Endothelial cell of umbilical vein (primary cell): ENCODE measurements around the gene HSCB. TPM values are rescaled to one million over a fixed set of nuclear protein-coding genes. Genes with fewer than 3 reads are reported as not detected.

Experiments used
- BruUV-seq: library from RNA; stranded (reverse); fragments of 400-500 nt; replicated peaks from 2 replicates; lab custom pipeline; 2021; lab: Mats Ljungman, UMichigan
- CTCF ChIA-PET: fragments of 300-600, 350-600 bp; sonication (Branson Sonifier 250); formaldehyde crosslinking; loops from one replicate; lab custom pipeline; 2021; ENCODE audit warnings: antibody characterized with exemption, inconsistent platforms; lab: Charles Lee
- POLR2A ChIA-PET: fragments of 300-600, 350-600 bp; sonication (Branson Sonifier 250); formaldehyde crosslinking; loops from one replicate; lab custom pipeline; 2021; ENCODE audit warnings: antibody characterized with exemption, inconsistent platforms; lab: Charles Lee
- DNase-seq: peaks from one replicate; pipeline ENCODE4 v3.0.0-alpha.2; 2011; ENCODE audit warnings: low read depth, low spot score
- FAIRE-seq: peaks from 2 replicates; lab custom pipeline; 2011; peaks lifted over from hg19 to GRCh38; lab: Jason Lieb, UNC
- H2AFZ ChIP-seq: 2 replicates; pipeline ENCODE4 v1.6.0; 2012; ENCODE audit warnings: low read depth, low read length, control low read depth, inconsistent platforms
- H3K27ac ChIP-seq: 2 replicates; pipeline ENCODE4 v1.5.1; 2011; ENCODE audit warnings: low read depth, mild to moderate bottlenecking, control low read depth, low read length, moderate library complexity; ENCODE audit not compliant: insufficient read depth
- H3K27me3 ChIP-seq, 2 experiments: 2 replicates each; pipeline versions ENCODE4 v1.6.0 to v1.6.1; 2011; ENCODE audit warnings: low read length in 2 of 2, mixed read lengths in 1 of 2; ENCODE audit not compliant: control insufficient read depth in 2 of 2, insufficient read depth in 2 of 2
- H3K36me3 ChIP-seq, 2 experiments: 2 replicates in 1 of 2; 3 replicates in 1 of 2; pipeline ENCODE4 v1.5.1; 2011; ENCODE audit warnings: low read length in 2 of 2, mild to moderate bottlenecking in 1 of 2, moderate library complexity in 1 of 2; ENCODE audit not compliant: control insufficient read depth in 2 of 2, insufficient read depth in 2 of 2; ENCODE audit errors: extremely low read depth in 1 of 2
- H3K4me1 ChIP-seq: 3 replicates; pipeline ENCODE4 v1.5.1; 2011; ENCODE audit warnings: mild to moderate bottlenecking, low read length; ENCODE audit not compliant: control insufficient read depth, insufficient read depth; ENCODE audit errors: extremely low read depth
- H3K4me2 ChIP-seq: 2 replicates; pipeline ENCODE4 v1.6.1; 2011; ENCODE audit warnings: low read length, control low read depth, mixed read lengths; ENCODE audit not compliant: insufficient read depth
- H3K4me3 ChIP-seq, 3 experiments: fragments of 200-600 bp in 1 of 3; sonication (generic), shearing (Covaris generic) in 1 of 3; replicated peaks in 1 of 3; 2 replicates each; pipeline ENCODE4 v1.5.1; 2011 to 2016; ENCODE audit warnings: control low read depth in 3 of 3, low read length in 3 of 3, mild to moderate bottlenecking in 2 of 3, inconsistent platforms in 1 of 3, low read depth in 1 of 3, moderate library complexity in 1 of 3; ENCODE audit not compliant: insufficient read depth in 1 of 3
- H3K79me2 ChIP-seq: 2 replicates; pipeline ENCODE4 v1.6.0; 2012; ENCODE audit warnings: low read length, inconsistent platforms; ENCODE audit not compliant: control insufficient read depth, insufficient read depth
- H3K9ac ChIP-seq: replicated peaks from 2 replicates; pipeline ENCODE3; 2011; ENCODE audit warnings: low read length, control low read depth; ENCODE audit not compliant: insufficient read depth; ENCODE audit errors: extremely low read depth
- H3K9me1 ChIP-seq: replicated peaks from 3 replicates; pipeline ENCODE4 v1.6.0; 2011; ENCODE audit warnings: mild to moderate bottlenecking, low read length; ENCODE audit not compliant: control insufficient read depth, insufficient read depth; ENCODE audit errors: extremely low read depth
- H3K9me3 ChIP-seq: replicated peaks from 2 replicates; pipeline ENCODE4 v1.5.1; 2012; ENCODE audit warnings: low read length, inconsistent platforms; ENCODE audit not compliant: control insufficient read depth, insufficient read depth
- H4K20me1 ChIP-seq: replicated peaks from 2 replicates; pipeline ENCODE3; 2011; ENCODE audit warnings: mild to moderate bottlenecking, low read length; ENCODE audit not compliant: control insufficient read depth, insufficient read depth; ENCODE audit errors: extremely low read depth
- EZH2 ChIP-seq: IDR thresholded peaks from 2 replicates; pipeline ENCODE4 v1.6.1; 2012; ENCODE audit warnings: borderline replicate concordance, low read depth, mild to moderate bottlenecking, moderate library complexity, low read length, inconsistent platforms; ENCODE audit not compliant: severe bottlenecking
- FOS ChIP-seq: IDR thresholded peaks from 2 replicates; pipeline ENCODE4 v1.6.1; 2011; ENCODE audit warnings: mild to moderate bottlenecking, low read length, moderate library complexity, borderline replicate concordance; ENCODE audit not compliant: insufficient read depth
- GATA2 ChIP-seq: IDR thresholded peaks from 2 replicates; pipeline ENCODE4 v1.7.0; 2011; ENCODE audit warnings: low read depth, mild to moderate bottlenecking, moderate library complexity, mixed read lengths, low read length; ENCODE audit not compliant: insufficient read length, insufficient read depth
- MAX ChIP-seq: IDR thresholded peaks from 2 replicates; pipeline ENCODE4 v1.6.1; 2011; ENCODE audit not compliant: insufficient read depth, insufficient read length
- POLR2A ChIP-seq: IDR thresholded peaks from 2 replicates; pipeline ENCODE4 v1.6.1; 2012; ENCODE audit warnings: low read depth, mild to moderate bottlenecking, control low read depth, low read length
- POLR2AphosphoS5 ChIP-seq: IDR thresholded peaks from 2 replicates; pipeline ENCODE4 v1.6.1; 2012; ENCODE audit warnings: low read depth, mild to moderate bottlenecking, control low read depth, low read length, moderate library complexity; ENCODE audit not compliant: insufficient read depth
- dilution Hi-C: fragments of 300-500 bp; cut with MboI; formaldehyde crosslinking; loops from one replicate; pipeline ENCODE4 v1.15.0; 2019; ENCODE audit warnings: low sequenced_read_pairs; ENCODE audit not compliant: extremely low pct_ligation_motif_present
- intact Hi-C: fragments of 100-400 bp; cut with micrococcal nuclease; formaldehyde crosslinking; loops from one replicate; pipeline ENCODE4 v1.10.0; 2022
- polyA plus RNA-seq, 4 experiments: library from polyadenylated mRNA; depleted of rRNA in 3 of 4; stranded (reverse) in 3 of 4; unstranded in 1 of 4; fragments of >200 nt; gene quantifications; 2 replicates each; pipeline versions ENCODE4 v1.2.1 to v1.2.3, GENCODE V29; 2011 to 2012; ENCODE audit warnings: missing spikeins in 1 of 4
- total RNA-seq: library from RNA; stranded (reverse); gene quantifications from 2 replicates; pipeline ENCODE4 v1.2.3, GENCODE V29; 2021
- TF ChIP-seq, protein P1 (sequence below), 2 donors: IDR thresholded peaks; 1 replicate in 1 of 2; 2 replicates in 1 of 2; pipeline ENCODE4 v1.5.1; 2011; ENCODE audit warnings: low read length in 2 of 2, mild to moderate bottlenecking in 2 of 2, moderate library complexity in 2 of 2, control low read depth in 1 of 2, inconsistent platforms in 1 of 2, low read depth in 1 of 2; ENCODE audit not compliant: insufficient read depth in 1 of 2; ENCODE audit errors: extremely low read depth in 1 of 2

Gene HSCB
- total and polyA plus RNA-seq, 2 donors (not counting 3 experiments of a cell fraction or from before 2014, with no cell fraction given) = 18.4 to 20.3 TPM

DNA sequence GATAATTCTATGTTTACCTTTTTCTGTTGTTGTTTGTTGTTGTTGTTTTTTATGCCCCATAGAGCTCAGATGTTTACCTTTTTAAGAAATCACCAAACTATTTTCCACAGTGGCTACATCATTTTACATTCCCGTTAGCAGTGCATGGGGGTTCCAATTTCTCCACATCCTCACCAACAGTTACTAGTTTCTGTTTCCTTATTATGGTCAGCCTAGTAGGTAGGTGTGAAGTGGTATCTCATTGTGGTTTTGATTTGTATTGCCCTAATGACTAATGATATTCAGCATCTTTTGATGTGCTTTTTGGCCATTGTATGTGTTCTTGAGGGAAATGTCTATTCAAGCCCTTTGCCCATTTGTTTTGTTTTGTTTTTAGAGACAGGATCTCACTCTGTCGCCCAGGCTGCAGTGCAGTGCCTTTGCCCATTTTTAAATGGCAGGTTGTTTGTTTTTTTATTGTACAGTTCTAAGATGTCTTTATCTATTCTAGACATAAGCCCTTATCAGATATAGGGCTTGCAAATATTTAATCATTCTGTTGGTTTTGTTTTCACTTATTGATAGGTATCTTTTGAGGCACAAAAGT, 27.7 kb upstream of the HSCB start:
- ChIA-PET CTCF (no interaction called here), POLR2A (no interaction called here)
- Histone ChIP-seq H3K4me1 (peaks cover 35% of the 10 kb centered on the region), H3K79me2 (no peaks in the 10 kb centered on the region), H4K20me1 (no peaks in the 10 kb centered on the region), H3K27me3 (no peaks in the 10 kb centered on the region), H3K36me3 (no peaks in the 10 kb centered on the region), H2AFZ (no peak overlapping the region), H3K9ac (no peak overlapping the region), H3K4me2 (no peak overlapping the region), H3K4me3 (no peak overlapping the region), H3K27ac (no peak overlapping the region), H3K9me1 (no peaks in the 10 kb centered on the region), H3K9me3 (no peaks in the 10 kb centered on the region)
- DNase-seq (peak; percentile 38), FAIRE-seq (no peak)
- intact Hi-C loops = no loop called here
- no peak for TF ChIP-seq EZH2
- TF ChIP-seq, protein P1, sequence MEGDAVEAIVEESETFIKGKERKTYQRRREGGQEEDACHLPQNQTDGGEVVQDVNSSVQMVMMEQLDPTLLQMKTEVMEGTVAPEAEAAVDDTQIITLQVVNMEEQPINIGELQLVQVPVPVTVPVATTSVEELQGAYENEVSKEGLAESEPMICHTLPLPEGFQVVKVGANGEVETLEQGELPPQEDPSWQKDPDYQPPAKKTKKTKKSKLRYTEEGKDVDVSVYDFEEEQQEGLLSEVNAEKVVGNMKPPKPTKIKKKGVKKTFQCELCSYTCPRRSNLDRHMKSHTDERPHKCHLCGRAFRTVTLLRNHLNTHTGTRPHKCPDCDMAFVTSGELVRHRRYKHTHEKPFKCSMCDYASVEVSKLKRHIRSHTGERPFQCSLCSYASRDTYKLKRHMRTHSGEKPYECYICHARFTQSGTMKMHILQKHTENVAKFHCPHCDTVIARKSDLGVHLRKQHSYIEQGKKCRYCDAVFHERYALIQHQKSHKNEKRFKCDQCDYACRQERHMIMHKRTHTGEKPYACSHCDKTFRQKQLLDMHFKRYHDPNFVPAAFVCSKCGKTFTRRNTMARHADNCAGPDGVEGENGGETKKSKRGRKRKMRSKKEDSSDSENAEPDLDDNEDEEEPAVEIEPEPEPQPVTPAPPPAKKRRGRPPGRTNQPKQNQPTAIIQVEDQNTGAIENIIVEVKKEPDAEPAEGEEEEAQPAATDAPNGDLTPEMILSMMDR (IDR thresholded peaks at IDR 0.05; ENCODE audit: extremely low read depth in 1 of 2, insufficient read depth in 1 of 2, low read depth in 1 of 2, low read length in 2 of 2) = no peak
- no TSS peak for BruUV-seq
- dilution Hi-C loops = no loop called here

DNA sequence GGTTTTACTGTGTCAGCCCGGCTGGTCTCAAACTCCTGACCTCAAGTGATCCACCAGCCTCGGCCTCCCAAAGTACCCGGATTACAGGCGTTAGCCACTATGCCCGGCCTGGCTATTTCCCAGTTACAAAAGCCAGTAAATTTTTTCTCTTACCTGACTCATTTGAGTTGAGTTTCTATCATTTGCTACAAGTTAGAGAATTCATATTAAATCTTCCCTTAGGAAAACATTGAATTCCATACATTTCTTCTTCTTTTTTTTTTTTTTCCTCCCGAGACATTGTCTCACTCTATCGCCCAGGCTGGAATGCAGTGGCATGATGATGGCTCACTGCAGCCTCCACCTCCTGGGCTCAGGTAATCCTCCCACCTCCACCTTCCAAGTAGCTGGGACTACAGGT, 26.2 kb upstream of the HSCB start:
- Histone ChIP-seq H3K4me2 (no peak overlapping the region), H3K36me3 (peaks cover 0 to 2% of the 10 kb centered on the region in 2 experiments), H3K9me1 (no peaks in the 10 kb centered on the region), H2AFZ (no peak overlapping the region), H4K20me1 (no peaks in the 10 kb centered on the region), H3K27ac (no peak overlapping the region), H3K4me3 (no peak overlapping the region), H3K4me1 (peaks cover 22% of the 10 kb centered on the region), H3K79me2 (no peaks in the 10 kb centered on the region), H3K9ac (no peak overlapping the region), H3K27me3 (no peaks in the 10 kb centered on the region), H3K9me3 (no peaks in the 10 kb centered on the region)
- FAIRE-seq = no peak
- DNase-seq = no peak
- TF ChIP-seq FOS (no peak), POLR2AphosphoS5 (no peak), MAX (no peak), GATA2 (no peak), POLR2A (no peak)
- TF ChIP-seq, protein P1 (IDR thresholded peaks at IDR 0.05; ENCODE audit: extremely low read depth in 1 of 2, insufficient read depth in 1 of 2, low read depth in 1 of 2, low read length in 2 of 2) = no peak
- dilution Hi-C loops = no loop called here
- BruUV-seq = no TSS peak
- POLR2A ChIA-PET = no interaction called here
- CTCF ChIA-PET = no interaction called here
- intact Hi-C loops = no loop called here
